Measurements from ENCODE around the gene NEK6. TPM values are rescaled to one million over a fixed set of nuclear protein-coding genes. Genes with fewer than 3 reads are reported as not detected.
A peak's percentile ranks its signal among the peaks of the same experiment; 100 is the strongest.

The NEK6 gene
- total and polyA plus RNA-seq, 4 donors: 19.0 to 86.2 (median 53.1) TPM

DNA sequence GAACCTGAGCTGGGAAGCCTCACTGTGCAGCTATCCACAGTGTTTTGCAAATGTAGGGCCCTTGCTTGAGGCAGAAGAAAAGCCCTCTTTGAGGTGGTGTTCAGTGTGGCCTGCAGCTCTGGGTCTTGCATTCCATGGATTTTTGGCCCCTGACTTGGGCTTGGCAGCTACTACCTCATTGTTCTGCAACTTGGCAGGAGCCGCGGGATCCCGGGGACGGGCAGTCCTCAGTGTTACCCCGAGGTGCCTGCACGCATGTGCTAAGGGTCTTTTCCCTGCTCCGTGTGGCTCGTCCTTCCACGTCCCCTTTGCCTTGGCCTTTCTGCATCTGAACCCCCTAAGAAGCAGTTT lies 39.8 kb downstream of the NEK6 start:
- Histone ChIP-seq H3K27me3 (ENCODE audit: control insufficient read depth in 3 of 3, insufficient read depth in 3 of 3, low read length in 2 of 3) (no peaks in the 10 kb centered on the region), H3K4me3 (no peak overlapping the region), H3K4me1 (ENCODE audit: control insufficient read depth in 5 of 5, insufficient read depth in 5 of 5, low read length in 5 of 5) (peaks cover 0 to 56% (median 19%) of the 10 kb centered on the region in 5 donors), H3K9ac (ENCODE audit: insufficient read depth in 1 of 2, low read length in 2 of 2) (peak overlapping the region in 1 of 2 donors; percentile 66), H3K27ac (ENCODE audit: low read depth in 1 of 2, low read length in 1 of 2) (peak overlapping the region in 1 of 2 donors; percentile 43), H3K9me3 (ENCODE audit: control insufficient read depth in 4 of 4, insufficient read depth in 3 of 4, low read length in 3 of 4) (no peaks in the 10 kb centered on the region), H3K36me3 (ENCODE audit: control insufficient read depth in 4 of 4, insufficient read depth in 4 of 4, low read length in 4 of 4) (peaks cover 0 to 17% (median under 1%) of the 10 kb centered on the region in 4 donors)
- no peak for TF ChIP-seq CTCF (IDR thresholded peaks at IDR 0.05; ENCODE audit: control extremely low read depth, extremely low read depth)
- peak; percentile 24 for ATAC-seq (ENCODE audit: insufficient read depth, low FRiP score)
- WGBS, 2 donors: 36 to 62% methylated on average over 9 of the region's 9 CpGs
- peak; percentile 93 to 94 (median 94) for DNase-seq

DNA sequence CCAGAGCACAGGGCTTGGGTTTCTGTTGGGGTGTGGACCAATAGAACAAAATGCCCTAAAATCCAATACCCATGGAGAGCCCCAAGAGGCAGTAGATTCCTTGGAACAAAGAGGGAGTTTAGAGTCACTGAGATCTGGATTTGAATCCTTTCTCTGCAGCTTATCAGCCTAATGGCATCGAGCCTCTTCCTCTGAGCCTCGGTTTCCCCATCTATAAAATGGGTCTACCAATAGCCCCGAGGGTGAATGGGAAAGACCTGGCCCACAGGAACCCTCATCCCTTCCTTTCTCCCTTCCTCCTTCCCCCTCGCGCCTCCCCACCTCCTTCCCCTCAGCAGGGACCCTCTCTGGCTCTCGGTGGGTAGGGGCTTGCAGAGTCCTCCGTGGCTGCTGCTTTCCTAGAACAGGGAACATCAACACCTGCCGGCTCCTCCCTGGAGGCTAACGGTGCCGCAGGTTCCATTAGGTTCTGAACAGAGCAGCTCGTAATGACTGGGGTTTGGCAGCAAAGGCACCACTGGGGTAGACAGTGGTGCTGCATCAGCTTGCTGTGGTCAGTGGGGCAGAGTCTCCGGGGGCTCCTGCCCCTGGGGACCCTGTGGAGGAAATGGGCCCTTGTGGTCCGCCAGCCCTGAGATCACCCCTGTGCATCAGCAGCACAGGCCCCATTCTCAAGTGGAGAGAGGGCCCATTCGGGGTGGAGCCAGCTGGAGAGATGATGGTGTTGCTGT lies 40.3 kb downstream of the NEK6 start:
- DNase-seq (no peak), ATAC-seq (ENCODE audit: insufficient read depth, low FRiP score) (no peak)
- H3K27ac ChIP-seq (ENCODE audit: low read depth in 1 of 2, low read length in 1 of 2): peak overlapping the region in 1 of 2 donors; percentile 43
- H3K9ac ChIP-seq (ENCODE audit: insufficient read depth in 1 of 2, low read length in 2 of 2): no peak overlapping the region
- H3K4me1 ChIP-seq (ENCODE audit: control insufficient read depth in 5 of 5, insufficient read depth in 5 of 5, low read length in 5 of 5): peaks cover 0 to 53% (median 19%) of the 10 kb centered on the region in 5 donors
- H3K36me3 ChIP-seq (ENCODE audit: control insufficient read depth in 4 of 4, insufficient read depth in 4 of 4, low read length in 4 of 4): peaks cover 0 to 17% (median 1%) of the 10 kb centered on the region in 4 donors
- H3K27me3 ChIP-seq (ENCODE audit: control insufficient read depth in 3 of 3, insufficient read depth in 3 of 3, low read length in 2 of 3): no peaks in the 10 kb centered on the region
- TF ChIP-seq CTCF (IDR thresholded peaks at IDR 0.05; ENCODE audit: control extremely low read depth, extremely low read depth): no peak
- WGBS, 2 donors: 77 to 86% methylated on average over 14 of the region's 14 CpGs
- H3K9me3 ChIP-seq (ENCODE audit: control insufficient read depth in 4 of 4, insufficient read depth in 3 of 4, low read length in 3 of 4): no peaks in the 10 kb centered on the region
- H3K4me3 ChIP-seq: no peak overlapping the region

DNA sequence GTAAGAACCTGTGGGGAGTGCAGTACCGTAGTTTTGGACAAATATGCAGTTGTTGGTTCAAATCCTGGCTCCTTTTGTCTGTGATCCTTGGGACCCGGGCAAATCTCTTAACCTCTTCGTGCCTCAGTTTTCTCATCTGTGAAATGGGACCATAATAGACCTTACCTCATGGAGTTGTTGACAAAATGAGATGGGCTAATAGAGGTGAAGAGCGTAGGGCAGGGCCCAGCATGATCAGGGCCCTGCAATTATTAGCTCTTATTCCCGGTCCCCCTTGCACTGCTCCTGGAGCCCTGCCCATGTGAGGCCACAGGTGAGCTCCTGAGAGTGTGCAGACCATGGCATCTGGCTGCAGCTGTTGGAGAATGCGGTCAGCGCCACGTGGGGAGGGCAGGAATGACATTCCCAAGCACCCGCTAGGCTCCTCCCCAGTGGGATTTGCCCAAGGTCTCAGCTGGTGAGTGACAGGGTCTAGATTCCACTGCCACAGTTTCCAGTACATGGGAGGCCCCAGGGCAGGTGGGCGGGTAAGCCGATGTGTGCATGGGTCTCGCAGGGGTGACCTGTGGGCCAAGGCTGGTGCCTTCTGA lies 41.0 kb downstream of the NEK6 start:
- no peak overlapping the region for H3K27ac ChIP-seq (ENCODE audit: low read depth in 1 of 2, low read length in 1 of 2)
- peaks cover 0 to 53% (median 19%) of the 10 kb centered on the region in 5 donors for H3K4me1 ChIP-seq (ENCODE audit: control insufficient read depth in 5 of 5, insufficient read depth in 5 of 5, low read length in 5 of 5)
- TF ChIP-seq CTCF (IDR thresholded peaks at IDR 0.05; ENCODE audit: control extremely low read depth, extremely low read depth): no peak
- no peaks in the 10 kb centered on the region for H3K27me3 ChIP-seq (ENCODE audit: control insufficient read depth in 3 of 3, insufficient read depth in 3 of 3, low read length in 2 of 3)
- no peak overlapping the region for H3K9ac ChIP-seq (ENCODE audit: insufficient read depth in 1 of 2, low read length in 2 of 2)
- H3K36me3 ChIP-seq (ENCODE audit: control insufficient read depth in 4 of 4, insufficient read depth in 4 of 4, low read length in 4 of 4): peaks cover 0 to 22% (median 5%) of the 10 kb centered on the region in 4 donors
- no peak for DNase-seq
- 92 to 94% methylated on average over 12 of the region's 12 CpGs for WGBS, 2 donors
- no peaks in the 10 kb centered on the region for H3K9me3 ChIP-seq (ENCODE audit: control insufficient read depth in 4 of 4, insufficient read depth in 3 of 4, low read length in 3 of 4)
- ATAC-seq (ENCODE audit: insufficient read depth, low FRiP score): no peak
- no peak overlapping the region for H3K4me3 ChIP-seq
